ENCODE data around the gene FRMPD1. TPM values are rescaled to one million over a fixed set of nuclear protein-coding genes. Genes with fewer than 3 reads are reported as not detected.

Gene FRMPD1
- total and polyA plus RNA-seq, 2 of the 4 experiments (the other 2 are of a cell fraction): not detected

GRCh38 chr9:37645903-37646506 is 4.7 kb upstream of the FRMPD1 start:
- Histone ChIP-seq H2BK120ac (ENCODE audit: low read depth, low read length) (no peak overlapping the region), H3K4ac (ENCODE audit: low read depth, low read length) (no peak overlapping the region), H3K18ac (ENCODE audit: low read depth, low read length) (no peak overlapping the region), H3K23ac (ENCODE audit: low read depth, low read length) (no peak overlapping the region), H2AK9ac (replicated peaks; ENCODE audit: low read depth, low read length, poor library complexity) (no peak overlapping the region), H4K5ac (ENCODE audit: low read depth, low read length) (no peak overlapping the region), H2BK20ac (ENCODE audit: low read depth, low read length) (no peak overlapping the region), H4K20me1 (ENCODE audit: insufficient read depth, low read length) (no peaks in the 10 kb centered on the region), H3K9me1 (ENCODE audit: insufficient read depth, low read length) (no peaks in the 10 kb centered on the region), H3K9me3 (ENCODE audit: control insufficient read depth, insufficient read depth, low read length) (0 out of 2 replicates have a peak, but pooled peaks cover 2% of the 10 kb centered on the region), H3K9ac (ENCODE audit: low read depth, low read length) (no peak overlapping the region), H3K56ac (ENCODE audit: extremely low read depth, insufficient read depth, low read length) (no peak overlapping the region), H3K36me3 (ENCODE audit: control insufficient read depth, insufficient read depth, low read length) (no peaks in the 10 kb centered on the region), H3K27me3 (ENCODE audit: control insufficient read depth, insufficient read depth, low read length) (peaks cover 57% of the 10 kb centered on the region), H4K91ac (ENCODE audit: insufficient read depth, low read depth, low read length) (no peak overlapping the region), H2AK5ac (ENCODE audit: low read depth, low read length) (no peak overlapping the region), H2AFZ (replicated peaks; ENCODE audit: low read length, poor library complexity) (no peak overlapping the region), H4K8ac (ENCODE audit: low read depth in 2 of 2, low read length in 2 of 2) (no peak overlapping the region), H3K4me1 (ENCODE audit: control insufficient read depth, insufficient read depth, low read length) (no peaks in the 10 kb centered on the region), H3K14ac (replicated peaks; ENCODE audit: low read depth, low read length) (no peak overlapping the region), H2BK15ac (ENCODE audit: low read depth, low read length) (no peak overlapping the region), H3K27ac (ENCODE audit: insufficient read depth, low read length) (no peak overlapping the region), H3K4me2 (ENCODE audit: low read depth, low read length) (no peak overlapping the region), H3K4me3 (ENCODE audit: insufficient read depth, low read depth, low read length) (no peak overlapping the region), H3K79me1 (ENCODE audit: low read depth in 1 of 2, low read length in 2 of 2) (no peaks in the 10 kb centered on the region), H2BK5ac (ENCODE audit: low read depth, low read length, poor library complexity, severe bottlenecking) (no peak overlapping the region)
- intact Hi-C loops (cut with micrococcal nuclease) (no loop called here), dilution Hi-C loops (cut with HindIII; ENCODE audit: low sequenced_read_pairs, unreplicated experiment) (no loop called here), in situ Hi-C loops (cut with MboI; ENCODE audit: low sequenced_read_pairs) (no loop called here)
- POLR2A ChIA-PET (ENCODE audit: unreplicated experiment): no interaction called here
- BruUV-seq (replicated peaks): no TSS peak
- DNase-seq (no peak), ATAC-seq (ENCODE audit: low read depth) (no peak)
- TF ChIP-seq, protein P1, sequence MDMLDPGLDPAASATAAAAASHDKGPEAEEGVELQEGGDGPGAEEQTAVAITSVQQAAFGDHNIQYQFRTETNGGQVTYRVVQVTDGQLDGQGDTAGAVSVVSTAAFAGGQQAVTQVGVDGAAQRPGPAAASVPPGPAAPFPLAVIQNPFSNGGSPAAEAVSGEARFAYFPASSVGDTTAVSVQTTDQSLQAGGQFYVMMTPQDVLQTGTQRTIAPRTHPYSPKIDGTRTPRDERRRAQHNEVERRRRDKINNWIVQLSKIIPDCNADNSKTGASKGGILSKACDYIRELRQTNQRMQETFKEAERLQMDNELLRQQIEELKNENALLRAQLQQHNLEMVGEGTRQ (IDR thresholded peaks at IDR 0.05; ENCODE audit: low read depth, low read length): no peak
- no peak for TF ChIP-seq RAD21 (IDR thresholded peaks at IDR 0.05; ENCODE audit: low read length)
- no peak for TF ChIP-seq SMC3 (IDR thresholded peaks at IDR 0.05; ENCODE audit: low read depth, low read length)
- no peak for TF ChIP-seq RCOR1 (IDR thresholded peaks at IDR 0.05; ENCODE audit: insufficient replicate concordance, low read length)
- TF ChIP-seq BHLHE40 (IDR thresholded peaks at IDR 0.05; ENCODE audit: low read depth, low read length): no peak
- TF ChIP-seq CEBPB (IDR thresholded peaks at IDR 0.05; ENCODE audit: low read depth, low read length): no peak
- no peak for TF ChIP-seq CHD1 (IDR thresholded peaks at IDR 0.05; ENCODE audit: low read depth, low read length)
- TF ChIP-seq MAFK (IDR thresholded peaks at IDR 0.05; ENCODE audit: low read depth, low read length): no peak
- no peak for TF ChIP-seq ELK1 (IDR thresholded peaks at IDR 0.05; ENCODE audit: borderline replicate concordance, low read depth, low read length)
- TF ChIP-seq NFE2L2 (IDR thresholded peaks at IDR 0.05; ENCODE audit: low read depth, low read length): no peak
- no peak for TF ChIP-seq POLR2A (IDR thresholded peaks at IDR 0.05; ENCODE audit: low read depth, low read length)
- TF ChIP-seq RFX5 (IDR thresholded peaks at IDR 0.05; ENCODE audit: low read depth, low read length): no peak
- no peak for TF ChIP-seq MXI1 (IDR thresholded peaks at IDR 0.05; ENCODE audit: borderline replicate concordance, low read depth, low read length)
- TF ChIP-seq MAZ (IDR thresholded peaks at IDR 0.05; ENCODE audit: borderline replicate concordance, low read depth, low read length): no peak
- no peak for TF ChIP-seq FOS (IDR thresholded peaks at IDR 0.05; ENCODE audit: low read depth, low read length)
- CTCF ChIA-PET: no interaction called here
- no CpG with 5 or more reads among the region's 5 CpGs for WGBS, 2 experiments (ENCODE audit: extremely low coverage in 2 of 2, insufficient read length in 1 of 2)

Data from IMR-90 (cell line).